Motor neuron (in vitro differentiated cells): ENCODE measurements around the gene TMEM30A. TPM values are rescaled to one million over a fixed set of nuclear protein-coding genes. Genes with fewer than 3 reads are reported as not detected.

ENCODE experiments used
- ATAC-seq, 8 experiments: fragments of 200-7000 bp; cut with Tn5 transposase; replicated peaks in 6 of 8; 2 replicates each; pipeline ENCODE4 v1.8.0; 2021; ENCODE audit warnings: mild to moderate bottlenecking in 8 of 8, moderate library complexity in 8 of 8
- H3K27ac ChIP-seq, 2 donors: fragments of 250-450 bp; sonication (Bioruptor Pico); 2 replicates each; pipeline ENCODE4 v1.9.0; 2021; ENCODE audit warnings: antibody characterized with exemption in 2 of 2, mild to moderate bottlenecking in 2 of 2, moderate library complexity in 1 of 2
- H3K4me1 ChIP-seq, 2 donors: fragments of 250-450 bp; sonication (Bioruptor Pico); replicated peaks in 1 of 2; 2 replicates each; pipeline ENCODE4 v1.6.1; 2021; ENCODE audit warnings: antibody characterized with exemption in 2 of 2, mild to moderate bottlenecking in 2 of 2, moderate library complexity in 1 of 2
- H3K4me3 ChIP-seq, 5 donors: fragments of 250-450 bp; sonication (Bioruptor Pico); 2 replicates each; pipeline ENCODE4 v1.9.0; 2021; ENCODE audit warnings: antibody characterized with exemption in 5 of 5, mild to moderate bottlenecking in 5 of 5, moderate library complexity in 4 of 5
- WGBS, 10 experiments: fragments of 450-650 bp; shearing (Covaris generic); methylation state at CpG; one replicate each; pipeline ENCODE4 v1.0.0; 2022; 5-methylcytosine and 5-hydroxymethylcytosine counted together
- in situ Hi-C, 9 experiments: fragments of 400-800 bp; cut with MboI; loops; one replicate each; pipeline ENCODE4 v1.15.0; 2021; ENCODE audit warnings: low sequenced_read_pairs in 9 of 9, low pct_unique_long_range_greater_than_20kb in 2 of 9; ENCODE audit not compliant: unreplicated experiment in 9 of 9
- total RNA-seq, 8 experiments: library from RNA; unstranded; fragments of 300-600 nt; gene quantifications; 2 replicates each; pipeline versions ENCODE4 v1.2.3 to v1.2.4, GENCODE V29; 2022

The TMEM30A gene
- total RNA-seq, 8 experiments from 2014 or later = 56.9 to 133 (median 70.1) TPM

DNA sequence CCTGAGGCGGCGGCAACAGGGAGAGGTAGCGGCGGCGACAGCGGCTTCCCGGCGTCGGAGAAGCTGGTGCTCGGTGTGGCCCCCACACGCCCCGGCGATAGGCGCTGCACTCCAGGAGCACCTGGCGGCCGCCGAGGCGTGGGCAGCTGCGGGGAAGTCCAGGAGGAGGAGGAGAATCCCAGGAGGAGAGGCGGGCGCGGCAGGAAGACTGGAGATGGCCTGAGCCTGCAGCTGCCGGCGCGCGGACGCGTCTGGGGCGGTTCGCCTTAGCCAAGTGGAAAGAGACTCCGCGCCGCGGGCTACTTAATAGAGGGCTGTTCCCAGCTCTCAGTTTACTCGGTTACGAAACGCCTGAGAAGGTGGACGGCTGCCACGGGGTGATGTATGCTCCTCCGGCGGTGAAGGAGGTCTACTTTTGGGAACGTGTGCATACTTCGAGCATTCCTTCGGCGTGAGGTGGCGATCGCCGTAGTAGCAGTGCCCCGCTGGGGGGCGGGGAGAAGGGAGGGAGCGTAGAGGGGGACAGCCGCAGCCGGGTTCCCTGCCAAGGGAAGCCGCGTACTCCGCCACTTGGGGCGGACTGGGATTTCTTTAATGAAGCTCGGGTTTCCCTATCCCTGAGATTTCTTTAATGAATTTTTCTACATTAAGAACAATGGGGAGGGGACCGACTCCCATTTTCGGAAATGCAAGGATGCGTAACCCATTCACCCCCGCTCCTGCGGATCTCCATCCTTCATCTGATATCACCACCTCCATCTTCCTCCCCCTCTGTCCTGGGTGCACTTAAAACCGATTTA, 78.6 kb downstream of the TMEM30A start, which contains the start of gene COL12A1:
Gene COL12A1 (minus strand): TSS at position 278 of the 800 bp plus-strand sequence. CDS start 3,261 bp downstream, outside the sequence.
- 0 to 4% (median 0%) methylated on average over 2 to 10 of the region's 64 CpGs; no CpG with 5 or more reads in 3 of the 10 experiments for WGBS, 10 experiments
- in situ Hi-C loops = loop anchor here in 8 of 9 experiments (10.0 to 25.0 kb wide), 7 partner anchors 791 to 1469 kb away; no protein-coding TSS in a partner anchor
- H3K4me1 ChIP-seq = peaks cover 4 to 17% of the 10 kb centered on the region in 2 donors
- H3K27ac ChIP-seq = no peak within 1 kb of the TSS
- peak within 1 kb of the TSS; percentile 32 to 41 (median 40) for H3K4me3 ChIP-seq
- peak; percentile 45 to 74 (median 62) for ATAC-seq

DNA sequence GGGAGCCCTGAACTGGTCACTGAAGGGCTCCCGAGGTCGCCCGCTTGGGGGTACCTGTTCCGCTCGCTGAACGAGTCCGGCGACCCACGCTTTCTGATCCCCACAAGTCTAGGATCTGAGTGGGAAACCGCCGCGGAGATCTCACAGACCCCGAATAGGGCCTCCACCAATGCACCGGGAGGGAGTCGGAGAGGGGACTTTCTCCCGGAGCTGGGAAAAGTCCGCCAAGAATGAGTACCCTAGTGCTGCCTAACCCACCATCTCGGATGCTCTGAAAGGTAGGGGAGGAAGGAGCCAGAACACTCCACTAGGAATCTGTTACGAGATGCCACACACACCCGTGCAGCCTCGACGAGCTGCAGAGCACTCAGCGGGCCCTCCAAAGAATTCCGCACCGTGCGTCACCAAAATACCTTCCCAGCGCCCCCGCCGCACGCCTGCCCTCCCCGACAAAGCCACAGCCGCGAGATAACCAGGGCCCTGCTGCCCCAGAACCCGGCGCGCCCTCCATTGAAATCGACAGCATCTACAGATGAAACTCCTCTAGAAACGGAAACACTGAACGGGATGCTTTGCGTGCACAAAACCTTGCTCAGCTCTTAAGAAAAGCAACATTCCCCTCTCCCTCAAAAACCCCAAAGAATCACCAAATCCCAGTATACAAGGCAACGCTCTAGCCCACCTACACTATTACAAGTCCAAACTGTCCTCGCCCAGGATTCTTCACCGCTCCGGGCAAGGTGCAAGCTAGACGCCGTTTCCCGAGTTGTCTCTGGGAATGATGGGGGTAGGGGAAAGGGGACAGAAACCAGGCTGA, 79.4 kb downstream of the TMEM30A start:
- Histone ChIP-seq H3K27ac (no peak overlapping the region), H3K4me3 (peak overlapping the region; percentile 32 to 41 (median 40)), H3K4me1 (peaks cover 4 to 17% of the 10 kb centered on the region in 2 donors)
- in situ Hi-C loops = loop anchor here in 8 of 9 experiments (10.0 to 25.0 kb wide), 7 partner anchors 790 to 1468 kb away; no protein-coding TSS in a partner anchor
- 0 to 17% (median 3%) methylated on average over 1 to 13 of the region's 47 CpGs; no CpG with 5 or more reads in 2 of the 10 experiments for WGBS, 10 experiments
- peak in 5 of 8 experiments; percentile 1 to 7 (median 4) for ATAC-seq

DNA sequence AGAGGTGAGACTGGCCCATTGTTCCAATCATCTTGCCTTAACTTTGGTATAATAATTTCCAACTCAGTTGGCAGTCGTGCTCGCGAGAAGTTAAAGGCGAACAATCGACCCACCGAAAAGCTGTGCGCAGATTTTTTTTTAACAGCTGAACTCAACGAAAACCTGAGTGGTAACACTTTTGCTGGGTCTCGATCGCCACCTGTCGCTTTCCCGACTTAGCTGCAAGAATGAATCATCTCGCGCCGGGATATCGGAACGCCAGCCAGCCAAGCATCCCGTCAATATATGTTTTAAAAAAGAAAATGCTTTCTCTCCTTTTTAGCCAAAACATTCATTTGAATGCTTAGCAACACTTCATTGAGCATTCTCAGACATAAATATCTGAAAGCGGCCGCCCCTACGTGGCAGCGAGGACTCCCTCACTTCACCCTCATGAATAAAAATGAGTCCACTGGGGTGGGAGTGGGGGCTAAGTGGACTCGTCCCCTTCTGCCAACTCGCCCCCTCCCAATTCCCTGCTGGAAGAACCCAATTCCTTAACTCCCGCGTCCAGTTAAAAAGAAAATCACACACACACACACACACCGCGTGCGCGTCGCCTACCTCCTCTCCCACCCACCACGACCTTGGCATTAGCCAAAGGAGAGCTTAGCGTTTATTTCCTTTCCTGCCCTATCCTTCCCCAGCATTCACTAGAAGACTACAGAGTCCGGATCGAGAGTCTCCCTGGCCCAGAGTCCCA, 80.2 kb downstream of the TMEM30A start:
- ATAC-seq = peak in 7 of 8 experiments; percentile 4 to 37 (median 15)
- WGBS, 10 experiments = 0 to 10% (median 1%) methylated on average over 2 to 23 of the region's 35 CpGs
- Histone ChIP-seq H3K4me3 (peak overlapping the region; percentile 32 to 41 (median 40)), H3K4me1 (peaks cover 4 to 17% of the 10 kb centered on the region in 2 donors), H3K27ac (no peak overlapping the region)
- in situ Hi-C loops = loop anchor here in 8 of 9 experiments (10.0 to 25.0 kb wide), 7 partner anchors 790 to 1467 kb away; no protein-coding TSS in a partner anchor

DNA sequence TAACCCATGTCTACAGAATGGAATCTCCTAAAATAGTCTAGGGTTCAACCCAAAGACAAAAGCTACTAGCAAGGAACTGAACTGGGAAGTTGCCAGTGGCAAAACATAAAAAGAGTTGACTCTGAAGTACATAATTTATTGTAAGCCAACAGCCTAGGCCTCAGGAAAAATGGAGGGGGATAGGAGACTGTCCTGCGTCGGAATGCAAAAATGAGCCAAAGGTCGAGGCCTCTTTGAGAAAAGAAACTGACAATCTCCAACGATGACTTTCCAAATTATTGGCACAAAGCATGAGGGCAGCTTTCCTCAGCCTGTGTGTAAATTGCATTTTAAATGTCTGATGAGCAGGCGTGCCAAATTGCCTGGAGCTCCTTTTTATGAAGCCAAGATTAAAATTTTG, 80.9 kb downstream of the TMEM30A start:
- peak in 1 of 8 experiments; percentile 4 for ATAC-seq
- Histone ChIP-seq H3K4me1 (peaks cover 4 to 16% of the 10 kb centered on the region in 2 donors), H3K4me3 (no peak overlapping the region), H3K27ac (no peak overlapping the region)
- in situ Hi-C loops = loop anchor here in 8 of 9 experiments (10.0 to 25.0 kb wide), 7 partner anchors 789 to 1466 kb away; no protein-coding TSS in a partner anchor
- 0 to 64% (median 44%) methylated on average over 1 to 5 of the region's 5 CpGs; no CpG with 5 or more reads in 1 of the 10 experiments for WGBS, 10 experiments

Other genes with a start within 250 kb of the TMEM30A start
- 100 to 1,000 TPM in 1 of 8 experiments, 10 to 100 TPM in 3, under 1 TPM in 4; 0.16 to 114 (median 9.0) TPM for gene COL12A1, start 78.7 kb downstream of the TMEM30A start, total RNA-seq
- 100 to 1,000 TPM; 306 to 626 (median 511) TPM for gene COX7A2, start 41.0 kb downstream of the TMEM30A start, total RNA-seq
- 10 to 100 TPM in 1 of 8 experiments, 1 to 10 TPM in 4, under 1 TPM in 3; 0.27 to 10.8 (median 4.3) TPM for gene FILIP1, start 209.0 kb upstream of the TMEM30A start, total RNA-seq